WTC11 (cell line): ENCODE measurements around the gene CEP85.

Experiments
- ELF4 ChIP-seq: sonication (generic); formaldehyde crosslinking; IDR thresholded peaks from 2 replicates; pipeline ENCODE4 v1.8.1; 2022; ENCODE audit warnings: low read depth, mild to moderate bottlenecking, moderate library complexity, missing genetic modification reagents
- ETV6 ChIP-seq: sonication (generic); formaldehyde crosslinking; IDR thresholded peaks from 2 replicates; pipeline ENCODE4 v1.8.1; 2022; ENCODE audit warnings: mild to moderate bottlenecking, missing genetic modification reagents
- SMAD3 ChIP-seq: sonication (generic); formaldehyde crosslinking; IDR thresholded peaks from 2 replicates; pipeline ENCODE4 v1.8.0; 2022; ENCODE audit warnings: missing genetic modification reagents, mild to moderate bottlenecking, borderline replicate concordance
- TF ChIP-seq, protein P1 (sequence below): fragments of 200-600 bp; IDR thresholded peaks from 2 replicates; pipeline ENCODE4 v1.8.0; 2022; ENCODE audit warnings: antibody characterized with exemption
- TF ChIP-seq, protein P2 (sequence below): sonication (generic); formaldehyde crosslinking; IDR thresholded peaks from 2 replicates; pipeline ENCODE4 v1.8.1; 2022; ENCODE audit warnings: mild to moderate bottlenecking, moderate library complexity, missing genetic modification reagents
- TF ChIP-seq, protein P3 (sequence below): sonication (generic); formaldehyde crosslinking; IDR thresholded peaks from 2 replicates; pipeline ENCODE4 v1.8.1; 2023; ENCODE audit warnings: mild to moderate bottlenecking, moderate library complexity, missing genetic modification reagents

DNA sequence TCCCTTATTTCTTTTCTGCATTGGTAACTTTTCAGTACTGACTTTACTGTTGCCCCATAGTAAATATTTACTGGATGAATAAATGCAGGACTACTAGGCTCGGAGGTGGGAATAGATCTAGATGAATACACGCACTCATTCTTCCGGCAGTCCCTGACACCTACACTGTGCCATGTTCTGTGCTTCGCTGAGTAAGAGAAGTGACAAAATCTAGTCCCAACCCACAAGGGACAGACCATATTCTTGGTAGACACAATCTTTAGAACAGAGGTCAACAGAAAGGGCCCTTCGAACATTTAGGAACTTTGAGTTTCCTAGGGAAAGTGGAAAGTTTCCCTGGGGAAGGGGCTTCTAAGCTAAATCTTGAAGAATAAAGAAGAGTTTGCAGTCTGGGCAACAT, 80.5 kb downstream of the CEP85 start:
- TF ChIP-seq, protein P1, sequence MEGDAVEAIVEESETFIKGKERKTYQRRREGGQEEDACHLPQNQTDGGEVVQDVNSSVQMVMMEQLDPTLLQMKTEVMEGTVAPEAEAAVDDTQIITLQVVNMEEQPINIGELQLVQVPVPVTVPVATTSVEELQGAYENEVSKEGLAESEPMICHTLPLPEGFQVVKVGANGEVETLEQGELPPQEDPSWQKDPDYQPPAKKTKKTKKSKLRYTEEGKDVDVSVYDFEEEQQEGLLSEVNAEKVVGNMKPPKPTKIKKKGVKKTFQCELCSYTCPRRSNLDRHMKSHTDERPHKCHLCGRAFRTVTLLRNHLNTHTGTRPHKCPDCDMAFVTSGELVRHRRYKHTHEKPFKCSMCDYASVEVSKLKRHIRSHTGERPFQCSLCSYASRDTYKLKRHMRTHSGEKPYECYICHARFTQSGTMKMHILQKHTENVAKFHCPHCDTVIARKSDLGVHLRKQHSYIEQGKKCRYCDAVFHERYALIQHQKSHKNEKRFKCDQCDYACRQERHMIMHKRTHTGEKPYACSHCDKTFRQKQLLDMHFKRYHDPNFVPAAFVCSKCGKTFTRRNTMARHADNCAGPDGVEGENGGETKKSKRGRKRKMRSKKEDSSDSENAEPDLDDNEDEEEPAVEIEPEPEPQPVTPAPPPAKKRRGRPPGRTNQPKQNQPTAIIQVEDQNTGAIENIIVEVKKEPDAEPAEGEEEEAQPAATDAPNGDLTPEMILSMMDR, result no peak
- TF ChIP-seq, protein P2, sequence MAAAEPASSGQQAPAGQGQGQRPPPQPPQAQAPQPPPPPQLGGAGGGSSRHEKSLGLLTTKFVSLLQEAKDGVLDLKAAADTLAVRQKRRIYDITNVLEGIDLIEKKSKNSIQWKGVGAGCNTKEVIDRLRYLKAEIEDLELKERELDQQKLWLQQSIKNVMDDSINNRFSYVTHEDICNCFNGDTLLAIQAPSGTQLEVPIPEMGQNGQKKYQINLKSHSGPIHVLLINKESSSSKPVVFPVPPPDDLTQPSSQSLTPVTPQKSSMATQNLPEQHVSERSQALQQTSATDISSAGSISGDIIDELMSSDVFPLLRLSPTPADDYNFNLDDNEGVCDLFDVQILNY (CRISPR knock-in tag), result no peak
- TF ChIP-seq ELF4 (no peak), ETV6 (no peak), SMAD3 (CRISPR knock-in tag) (no peak)
- TF ChIP-seq, protein P3, sequence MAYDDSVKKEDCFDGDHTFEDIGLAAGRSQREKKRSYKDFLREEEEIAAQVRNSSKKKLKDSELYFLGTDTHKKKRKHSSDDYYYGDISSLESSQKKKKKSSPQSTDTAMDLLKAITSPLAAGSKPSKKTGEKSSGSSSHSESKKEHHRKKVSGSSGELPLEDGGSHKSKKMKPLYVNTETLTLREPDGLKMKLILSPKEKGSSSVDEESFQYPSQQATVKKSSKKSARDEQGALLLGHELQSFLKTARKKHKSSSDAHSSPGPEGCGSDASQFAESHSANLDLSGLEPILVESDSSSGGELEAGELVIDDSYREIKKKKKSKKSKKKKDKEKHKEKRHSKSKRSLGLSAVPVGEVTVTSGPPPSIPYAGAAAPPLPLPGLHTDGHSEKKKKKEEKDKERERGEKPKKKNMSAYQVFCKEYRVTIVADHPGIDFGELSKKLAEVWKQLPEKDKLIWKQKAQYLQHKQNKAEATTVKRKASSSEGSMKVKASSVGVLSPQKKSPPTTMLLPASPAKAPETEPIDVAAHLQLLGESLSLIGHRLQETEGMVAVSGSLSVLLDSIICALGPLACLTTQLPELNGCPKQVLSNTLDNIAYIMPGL (CRISPR knock-in tag), result no peak
